ENCODE data around the gene UST. TPM values are rescaled to one million over a fixed set of nuclear protein-coding genes. Genes with fewer than 3 reads are reported as not detected.

Gene UST
- total RNA-seq, 2 experiments from 2014 or later, result 1.4 to 4.1 TPM

DNA sequence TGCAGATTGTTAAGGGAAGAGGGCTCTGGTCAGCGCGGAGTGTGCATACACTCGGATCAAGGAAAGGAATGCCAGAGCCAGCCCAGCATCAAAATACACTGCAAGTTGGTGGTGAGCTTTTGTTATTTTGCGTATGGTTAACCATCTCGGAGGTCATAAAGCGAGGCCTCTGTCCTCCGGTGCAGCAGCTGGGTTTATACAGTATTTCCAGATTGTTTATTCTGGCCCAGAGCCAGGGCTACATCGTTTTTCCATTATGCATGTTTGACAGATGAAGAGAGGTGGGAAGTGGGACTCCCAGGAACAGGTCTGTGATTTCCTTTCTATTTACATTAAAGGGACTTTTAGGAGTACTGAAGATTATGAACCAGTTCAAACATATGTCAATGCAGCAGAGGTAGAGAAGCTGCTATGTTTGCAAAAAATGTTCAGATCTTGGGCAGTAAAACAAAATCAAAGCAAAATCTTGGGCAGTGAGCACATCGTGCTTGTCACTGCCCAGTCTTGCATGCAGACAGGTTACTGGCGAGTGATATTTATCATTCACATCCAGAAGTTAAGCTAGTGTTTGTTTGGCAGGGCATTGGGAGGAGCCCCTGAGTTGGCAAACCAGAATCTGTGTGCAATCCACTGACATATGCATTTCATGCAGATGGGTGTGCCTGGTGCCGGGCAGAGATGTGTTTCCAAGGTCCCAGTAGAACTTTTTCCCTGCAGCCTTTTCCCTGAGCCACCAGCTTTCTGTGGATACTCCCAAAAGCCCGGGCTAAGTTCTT lies 314.3 kb downstream of the UST start:
- H4K20me1 ChIP-seq (ENCODE audit: insufficient read depth, low read length), result no peaks in the 10 kb centered on the region
- H3K4me2 ChIP-seq (ENCODE audit: low read length), result peak overlapping the region; percentile 36
- H3K4me3 ChIP-seq (ENCODE audit: low read depth, low read length, poor library complexity, severe bottlenecking), result peak overlapping the region; percentile 36
- H3K36me3 ChIP-seq (ENCODE audit: insufficient read depth, low read length), result no peaks in the 10 kb centered on the region
- no peak overlapping the region for H3K27ac ChIP-seq (ENCODE audit: low read depth, low read length, poor library complexity, severe bottlenecking)
- H3K4me1 ChIP-seq (ENCODE audit: insufficient read depth, low read length, poor library complexity, severe bottlenecking), result peaks cover 19% of the 10 kb centered on the region
- BruUV-seq (replicated peaks), result no TSS peak
- no peaks in the 10 kb centered on the region for H3K79me2 ChIP-seq (ENCODE audit: insufficient read depth, low read depth, low read length)
- intact Hi-C loops (cut with micrococcal nuclease; ENCODE audit: unreplicated experiment), result no loop called here
- no peak for DNase-seq (ENCODE audit: low spot score)
- H3K9me2 ChIP-seq (ENCODE audit: insufficient read depth, low read length), result no peaks in the 10 kb centered on the region
- ChIA-PET POLR2A (interaction anchor here (1.2 to 1.3 kb wide), 2 partner anchors 15 to 19 kb away, joined by 3 read pairs; no protein-coding TSS in a partner anchor), CTCF (ENCODE audit: unreplicated experiment) (no interaction called here)
- TF ChIP-seq, protein P1, sequence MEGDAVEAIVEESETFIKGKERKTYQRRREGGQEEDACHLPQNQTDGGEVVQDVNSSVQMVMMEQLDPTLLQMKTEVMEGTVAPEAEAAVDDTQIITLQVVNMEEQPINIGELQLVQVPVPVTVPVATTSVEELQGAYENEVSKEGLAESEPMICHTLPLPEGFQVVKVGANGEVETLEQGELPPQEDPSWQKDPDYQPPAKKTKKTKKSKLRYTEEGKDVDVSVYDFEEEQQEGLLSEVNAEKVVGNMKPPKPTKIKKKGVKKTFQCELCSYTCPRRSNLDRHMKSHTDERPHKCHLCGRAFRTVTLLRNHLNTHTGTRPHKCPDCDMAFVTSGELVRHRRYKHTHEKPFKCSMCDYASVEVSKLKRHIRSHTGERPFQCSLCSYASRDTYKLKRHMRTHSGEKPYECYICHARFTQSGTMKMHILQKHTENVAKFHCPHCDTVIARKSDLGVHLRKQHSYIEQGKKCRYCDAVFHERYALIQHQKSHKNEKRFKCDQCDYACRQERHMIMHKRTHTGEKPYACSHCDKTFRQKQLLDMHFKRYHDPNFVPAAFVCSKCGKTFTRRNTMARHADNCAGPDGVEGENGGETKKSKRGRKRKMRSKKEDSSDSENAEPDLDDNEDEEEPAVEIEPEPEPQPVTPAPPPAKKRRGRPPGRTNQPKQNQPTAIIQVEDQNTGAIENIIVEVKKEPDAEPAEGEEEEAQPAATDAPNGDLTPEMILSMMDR (conservative IDR thresholded peaks at IDR 0.05; ENCODE audit: low read length), result no peak
- TF ChIP-seq EZH2phosphoT487 (IDR thresholded peaks at IDR 0.05; ENCODE audit: borderline replicate concordance, low read depth, low read length), result no peak
- no peaks in the 10 kb centered on the region for H3K9me3 ChIP-seq (ENCODE audit: low read length)
- H2AFZ ChIP-seq (ENCODE audit: low read length), result no peak overlapping the region

DNA sequence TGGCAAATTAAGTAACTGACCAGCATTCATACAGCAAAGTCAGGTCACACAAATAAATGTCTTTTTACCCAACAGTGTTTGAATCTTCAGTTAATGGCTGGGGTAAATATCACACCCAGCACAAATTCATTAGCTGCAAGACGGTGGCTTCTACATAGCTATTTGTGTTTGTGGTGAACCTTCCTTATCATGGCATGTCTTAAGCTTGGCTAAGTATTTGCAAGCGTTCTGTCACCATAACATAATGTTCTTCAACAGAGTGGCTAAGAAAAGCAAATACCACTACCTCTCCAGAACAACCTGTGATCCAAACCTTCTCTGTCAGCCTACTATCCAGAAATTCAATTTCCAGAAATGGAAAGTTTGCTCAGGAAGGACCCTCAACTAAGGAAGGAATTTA lies 315.1 kb downstream of the UST start:
- H3K27ac ChIP-seq (ENCODE audit: low read depth, low read length, poor library complexity, severe bottlenecking), result no peak overlapping the region
- H3K4me1 ChIP-seq (ENCODE audit: insufficient read depth, low read length, poor library complexity, severe bottlenecking), result peaks cover 26% of the 10 kb centered on the region
- no peak overlapping the region for H3K4me2 ChIP-seq (ENCODE audit: low read length)
- no peaks in the 10 kb centered on the region for H3K9me2 ChIP-seq (ENCODE audit: insufficient read depth, low read length)
- H3K36me3 ChIP-seq (ENCODE audit: insufficient read depth, low read length), result no peaks in the 10 kb centered on the region
- ChIA-PET CTCF (ENCODE audit: unreplicated experiment) (no interaction called here), POLR2A (interaction anchor here (0.6 to 1.7 kb wide), 5 partner anchors 14 to 109 kb away, joined by 3 to 4 read pairs (median 3); no protein-coding TSS in a partner anchor)
- no peak overlapping the region for H3K4me3 ChIP-seq (ENCODE audit: low read depth, low read length, poor library complexity, severe bottlenecking)
- no TSS peak for BruUV-seq (replicated peaks)
- no peak for DNase-seq (ENCODE audit: low spot score)
- no peak overlapping the region for H2AFZ ChIP-seq (ENCODE audit: low read length)
- no peaks in the 10 kb centered on the region for H3K79me2 ChIP-seq (ENCODE audit: insufficient read depth, low read depth, low read length)
- intact Hi-C loops (cut with micrococcal nuclease; ENCODE audit: unreplicated experiment), result no loop called here
- TF ChIP-seq, protein P1 (conservative IDR thresholded peaks at IDR 0.05; ENCODE audit: low read length), result no peak
- TF ChIP-seq EZH2phosphoT487 (IDR thresholded peaks at IDR 0.05; ENCODE audit: borderline replicate concordance, low read depth, low read length), result no peak
- H4K20me1 ChIP-seq (ENCODE audit: insufficient read depth, low read length), result no peaks in the 10 kb centered on the region
- H3K9me3 ChIP-seq (ENCODE audit: low read length), result no peaks in the 10 kb centered on the region

All from OCI-LY7 (cell line).